ENCODE measurements around the gene CNPPD1. TPM values are rescaled to one million over a fixed set of nuclear protein-coding genes. Genes with fewer than 3 reads are reported as not detected.

Gene CNPPD1
- total and polyA plus RNA-seq, 2 of the 8 experiments (the other 6 are each of a cell fraction or from before 2014, with no cell fraction given) = 32.9 to 35.9 TPM

DNA sequence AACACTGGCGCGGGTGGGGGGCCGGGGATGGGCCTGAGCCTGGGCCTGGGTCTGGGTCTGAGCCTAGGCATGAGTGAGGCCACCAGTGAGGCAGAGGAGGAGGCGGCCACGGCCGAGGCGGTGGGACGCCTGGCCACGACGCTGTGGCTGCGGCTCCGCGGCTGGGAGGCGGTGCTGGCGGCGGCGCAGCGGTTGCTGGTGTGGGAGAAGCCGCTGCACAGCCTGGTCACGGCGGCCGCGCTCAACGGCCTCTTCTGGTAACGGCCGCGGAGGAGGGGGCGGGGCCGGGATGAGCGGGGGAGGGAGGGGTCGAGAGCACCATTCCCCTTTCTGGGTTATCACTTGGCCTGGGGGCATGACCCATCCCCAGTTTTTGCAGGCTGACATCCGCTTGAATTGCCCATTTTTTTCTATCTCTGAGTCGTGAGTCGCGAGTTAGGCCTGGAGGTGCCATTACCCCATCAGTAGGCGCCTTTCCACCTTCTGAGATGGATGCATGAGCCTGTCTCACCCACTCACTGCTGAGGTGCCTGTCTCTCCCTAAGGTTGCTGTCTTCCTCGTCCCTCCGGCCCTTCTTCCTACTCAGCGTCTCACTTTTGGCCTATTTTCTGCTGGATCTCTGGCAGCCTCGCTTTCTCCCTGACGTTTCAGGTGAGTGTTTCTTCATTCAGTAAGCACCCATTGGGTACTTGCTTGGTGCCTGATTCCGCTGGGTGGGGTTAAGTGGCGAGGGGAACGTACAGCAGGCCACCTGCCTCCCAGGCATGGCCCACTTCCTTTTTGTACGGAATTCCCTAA is 1.9 kb upstream of the CNPPD1 start:
- Histone ChIP-seq H2BK15ac (ENCODE audit: low read length) (no peak overlapping the region; the same call in 1 of the 2 replicates), H3K27ac (ENCODE audit: low read depth, low read length) (no peak overlapping the region), H3K4me1 (replicated peaks in 1 of 4; ENCODE audit: control insufficient read depth in 3 of 4, insufficient read depth in 4 of 4, low read length in 3 of 4) (peaks cover 0 to 13% (median 6%) of the 10 kb centered on the region in 4 experiments; a peak in 6 of 7 replicates), H3K36me3 (ENCODE audit: control insufficient read depth in 2 of 4, insufficient read depth in 4 of 4, low read length in 3 of 4) (peaks cover 6 to 37% (median 24%) of the 10 kb centered on the region in 4 experiments; a peak in 6 of 8 replicates), H2BK5ac (ENCODE audit: low read depth, low read length) (peak overlapping the region; percentile 6; the same call in 1 of the 2 replicates), H4K91ac (replicated peaks; ENCODE audit: insufficient read length, low read length) (peak overlapping the region; percentile 40), H3K79me2 (ENCODE audit: control insufficient read depth in 1 of 2, insufficient read depth in 2 of 2, low read length in 2 of 2) (peaks cover 0 to 8% of the 10 kb centered on the region in 2 experiments; a peak in 1 of 4 replicates), H3K4me2 (ENCODE audit: insufficient read depth in 1 of 2, low read depth in 2 of 2, low read length in 2 of 2) (peak overlapping the region; percentile 82 to 96), H2BK20ac (ENCODE audit: low read length) (no peak overlapping the region), H3K18ac (ENCODE audit: extremely low read depth, low read length) (no peak overlapping the region; the same call in 1 of the 2 replicates), H3K9ac (replicated peaks in 1 of 4; ENCODE audit: extremely low read depth in 1 of 4, low read depth in 3 of 4, low read length in 3 of 4) (peak overlapping the region; percentile 34 to 92 (median 58)), H3K14ac (ENCODE audit: insufficient read length) (no peak overlapping the region), H3K4ac (replicated peaks; ENCODE audit: insufficient read length, low read depth, low read length) (no peak overlapping the region), H4K8ac (ENCODE audit: extremely low read depth, insufficient read depth, low read length) (peak overlapping the region; percentile 81), H4K20me1 (replicated peaks in 1 of 2; ENCODE audit: control insufficient read depth in 1 of 2, insufficient read depth in 2 of 2, low read length in 2 of 2) (peaks cover 0 to 3% of the 10 kb centered on the region in 2 experiments), H2BK12ac (ENCODE audit: low read depth, low read length) (no peak overlapping the region; the same call in 1 of the 2 replicates), H3K23ac (ENCODE audit: insufficient read length) (no peak overlapping the region), H3K4me3 (ENCODE audit: extremely low read depth in 1 of 4, insufficient read depth in 2 of 4, low read depth in 3 of 4, low read length in 4 of 4) (peak overlapping the region; percentile 61 to 89 (median 72)), H2BK120ac (replicated peaks; ENCODE audit: low read depth, low read length) (no peak overlapping the region), H2AFZ (ENCODE audit: low read length) (peak overlapping the region; percentile 34; the same call in 1 of the 2 replicates), H4K5ac (ENCODE audit: insufficient read length, low read depth, low read length) (no peak overlapping the region), H3K27me3 (replicated peaks in 1 of 4; ENCODE audit: control insufficient read depth in 3 of 4, extremely low read depth in 1 of 4, insufficient read depth in 3 of 4, low read length in 3 of 4) (no peaks in the 10 kb centered on the region), H2AK5ac (ENCODE audit: low read depth, low read length) (no peak overlapping the region), H3K9me3 (ENCODE audit: insufficient read depth in 2 of 2, low read depth in 1 of 2, low read length in 1 of 2) (no peaks in the 10 kb centered on the region), H3K56ac (replicated peaks; ENCODE audit: insufficient read length, low read depth, low read length) (no peak overlapping the region), H3K23me2 (ENCODE audit: low read depth, low read length) (peaks cover 11% of the 10 kb centered on the region; the same call in 1 of the 2 replicates), H3K79me1 (ENCODE audit: low read depth, low read length) (peaks cover 6% of the 10 kb centered on the region)
- POLR2A ChIA-PET (ENCODE audit: partially characterized antibody) = interaction anchor here (0.6 to 3.0 kb wide), 2 partner anchors 40 to 113 kb away, joined by 3 to 21 read pairs; partner anchors contain the start of gene ABCB6
- CTCF ChIA-PET (ENCODE audit: partially characterized antibody) = interaction anchor here (1.0 kb wide), 1 partner anchor 24 kb away, joined by 5 read pairs; no protein-coding TSS in a partner anchor
- FAIRE-seq = no peak
- WGBS, 2 experiments (ENCODE audit: extremely low coverage in 1 of 2, insufficient coverage in 1 of 2, insufficient read length in 1 of 2, insufficient replicate concordance in 2 of 2, low coverage in 1 of 2, low lambda C conversion rate in 2 of 2, missing lambda C conversion rate in 1 of 2) = 13% methylated on average over 26 of the region's 45 CpGs; no CpG with 5 or more reads in 1 of the 2 experiments
- peak in 1 of 2 experiments; percentile 64 for DNase-seq (ENCODE audit: low read depth in 1 of 2, low spot score in 2 of 2)
- TF ChIP-seq KDM5A (IDR thresholded peaks at IDR 0.05; ENCODE audit: low read length) = peak; percentile 43; the same call in 1 of the 2 replicates
- no peak for TF ChIP-seq SAP30 (IDR thresholded peaks at IDR 0.05; ENCODE audit: insufficient read depth, insufficient replicate concordance, low read length)
- peak; percentile 56 for TF ChIP-seq PHF8 (conservative IDR thresholded peaks at IDR 0.05; ENCODE audit: low read depth, low read length)
- no peak for TF ChIP-seq YY1 (IDR thresholded peaks at IDR 0.05; ENCODE audit: low read depth, low read length)
- TF ChIP-seq TEAD4 (IDR thresholded peaks at IDR 0.05; ENCODE audit: low read depth, low read length) = no peak
- no peak for TF ChIP-seq GABPA (IDR thresholded peaks at IDR 0.05; ENCODE audit: borderline replicate concordance, insufficient read depth, low read length)
- no peak for TF ChIP-seq SRF (IDR thresholded peaks at IDR 0.05; ENCODE audit: low read depth, low read length)
- no peak for TF ChIP-seq RXRA (IDR thresholded peaks at IDR 0.05; ENCODE audit: insufficient read depth, low read depth, low read length)
- TF ChIP-seq CHD1 (IDR thresholded peaks at IDR 0.05; ENCODE audit: low read depth, low read length) = no peak
- no peak for TF ChIP-seq POU5F1 (IDR thresholded peaks at IDR 0.05; ENCODE audit: low read depth, low read length)

Data from H1 (cell line).